HL-60 (cell line): Measurements from ENCODE around the gene SHROOM3.

Source experiments
- DNase-seq, 2 experiments: peaks; one replicate each; pipeline ENCODE4 v3.0.0-alpha.2; 2010 to 2020; ENCODE audit warnings: low read depth in 1 of 2, low spot score in 1 of 2
- H3K27ac ChIP-seq: fragments of 250-450 bp; sonication (Bioruptor Pico); replicated peaks from 2 replicates; pipeline ENCODE4 v1.5.1; 2020; ENCODE audit warnings: mild to moderate bottlenecking, moderate library complexity
- H3K27me3 ChIP-seq: fragments of 250-450 bp; sonication (Bioruptor Pico); 2 replicates; pipeline ENCODE4 v1.5.1; 2021; ENCODE audit warnings: mild to moderate bottlenecking, moderate library complexity; ENCODE audit not compliant: insufficient read depth, poor library complexity, severe bottlenecking
- H3K4me3 ChIP-seq: replicated peaks from 2 replicates; pipeline ENCODE4 v1.5.1; 2011; ENCODE audit warnings: mild to moderate bottlenecking, control low read depth, low read length; ENCODE audit not compliant: insufficient read depth
- CTCF ChIP-seq: IDR thresholded peaks from one replicate; pipeline ENCODE4 v1.5.1; 2011; ENCODE audit warnings: low read length, control low read depth, inconsistent platforms; ENCODE audit not compliant: insufficient read depth
- GABPA ChIP-seq: IDR thresholded peaks from 2 replicates; pipeline ENCODE4 v1.6.1; 2012; ENCODE audit warnings: low read depth
- POLR2AphosphoS5 ChIP-seq: IDR thresholded peaks from 2 replicates; pipeline ENCODE4 v1.6.1; 2012; ENCODE audit warnings: low read depth
- REST ChIP-seq: IDR thresholded peaks from 2 replicates; pipeline ENCODE4 v1.6.1; 2012; ENCODE audit warnings: low read depth; ENCODE audit not compliant: insufficient replicate concordance
- SPI1 ChIP-seq: IDR thresholded peaks from 2 replicates; pipeline ENCODE4 v1.6.1; 2012; ENCODE audit warnings: low read depth, mild to moderate bottlenecking, borderline replicate concordance

SHROOM3 gene

GRCh38 chr4:76459291-76459723, 24.3 kb downstream of the SHROOM3 start:
- Histone ChIP-seq H3K27me3 (peaks cover 2% of the 10 kb centered on the region), H3K4me3 (no peak overlapping the region), H3K27ac (no peak overlapping the region)
- no peak for DNase-seq
- no peak for TF ChIP-seq CTCF
- no peak for TF ChIP-seq GABPA
- no peak for TF ChIP-seq POLR2AphosphoS5
- TF ChIP-seq SPI1 = no peak
- TF ChIP-seq REST = no peak

GRCh38 chr4:76463568-76463967, 28.5 kb downstream of the SHROOM3 start:
- TF ChIP-seq GABPA (no peak), CTCF (no peak), SPI1 (no peak)
- Histone ChIP-seq H3K27me3 (no peaks in the 10 kb centered on the region), H3K27ac (no peak overlapping the region), H3K4me3 (no peak overlapping the region)
- DNase-seq = no peak

- Histone ChIP-seq H3K4me3 (no peak overlapping the region), H3K27ac (no peak overlapping the region), H3K27me3 (peaks cover 2% of the 10 kb centered on the region)
- DNase-seq = no peak
- TF ChIP-seq SPI1 (no peak), POLR2AphosphoS5 (no peak), GABPA (no peak), REST (no peak), CTCF (no peak)
Measured at GRCh38 chr4:76470064-76470463, 35.0 kb downstream of the SHROOM3 start.

GRCh38 chr4:76470532-76470931, 35.5 kb downstream of the SHROOM3 start:
- Histone ChIP-seq H3K27ac (no peak overlapping the region), H3K4me3 (no peak overlapping the region), H3K27me3 (peaks cover 2% of the 10 kb centered on the region)
- DNase-seq = no peak
- TF ChIP-seq GABPA = no peak
- no peak for TF ChIP-seq CTCF
- TF ChIP-seq REST = no peak
- no peak for TF ChIP-seq POLR2AphosphoS5
- no peak for TF ChIP-seq SPI1
